B cell (primary cell): ENCODE data around the gene PYURF. TPM values are rescaled to one million over a fixed set of nuclear protein-coding genes. Genes with fewer than 3 reads are reported as not detected.

Source experiments
- ATAC-seq: fragments of 200-7000 bp; cut with Tn5 transposase; one replicate; pipeline ENCODE4 v1.10.0; 2021; ENCODE audit warnings: low read depth, mild to moderate bottlenecking, moderate number of reproducible peaks, moderate library complexity
- CTCF ChIA-PET: fragments of 350-600 bp; sonication (Branson Sonifier 250); formaldehyde crosslinking; loops from one replicate; lab custom pipeline; 2021; ENCODE audit warnings: antibody characterized with exemption, inconsistent platforms; lab: Charles Lee
- POLR2A ChIA-PET: fragments of 350-600 bp; sonication (Branson Sonifier 250); formaldehyde crosslinking; loops from one replicate; lab custom pipeline; 2021; ENCODE audit warnings: antibody characterized with exemption; lab: Charles Lee
- DNase-seq: peaks from one replicate; pipeline ENCODE4 v3.0.0; 2013
- H2AFZ ChIP-seq: 2 replicates; pipeline ENCODE4 v1.6.1; 2012; ENCODE audit warnings: mild to moderate bottlenecking, low read depth, low read length; ENCODE audit not compliant: insufficient read depth, poor library complexity, severe bottlenecking
- H3K27ac ChIP-seq, 2 donors: 1 replicate in 1 of 2; 2 replicates in 1 of 2; pipeline ENCODE4 v1.5.1; 2012 to 2013; ENCODE audit warnings: low read length in 2 of 2, mild to moderate bottlenecking in 2 of 2, moderate library complexity in 1 of 2
- H3K27me3 ChIP-seq, 4 experiments: fragments of 200-600 bp in 1 of 4; sonication (generic) in 1 of 4; replicated peaks in 1 of 4; 1 replicate in 2 of 4; 2 replicates in 2 of 4; pipeline versions ENCODE4 v1.6.1 to v1.7.0; 2013 to 2016; ENCODE audit warnings: low read length in 3 of 4, mild to moderate bottlenecking in 2 of 4, mixed read lengths in 1 of 4, moderate library complexity in 1 of 4; ENCODE audit not compliant: insufficient read depth in 4 of 4, control insufficient read depth in 3 of 4; ENCODE audit errors: control extremely low read depth in 1 of 4
- H3K36me3 ChIP-seq, 2 experiments: replicated peaks in 1 of 2; 1 replicate in 1 of 2; 2 replicates in 1 of 2; pipeline versions ENCODE4 v1.6.1 to v1.7.1; 2013; ENCODE audit warnings: low read length in 1 of 2; ENCODE audit not compliant: insufficient read depth in 2 of 2, control insufficient read depth in 1 of 2; ENCODE audit errors: control extremely low read depth in 1 of 2, extremely low read depth in 1 of 2
- H3K4me1 ChIP-seq, 2 donors: fragments of 200-600 bp in 1 of 2; sonication (generic) in 1 of 2; 1 replicate in 1 of 2; 2 replicates in 1 of 2; pipeline versions ENCODE4 v1.5.1 to v1.6.1; 2013 to 2017; ENCODE audit warnings: low read length in 2 of 2; ENCODE audit not compliant: control insufficient read depth in 2 of 2, insufficient read depth in 2 of 2
- H3K4me2 ChIP-seq: replicated peaks from 2 replicates; pipeline ENCODE3; 2012; ENCODE audit warnings: mild to moderate bottlenecking, low read depth, low read length; ENCODE audit not compliant: poor library complexity, severe bottlenecking
- H3K4me3 ChIP-seq, 5 experiments: fragments of 200-600 bp in 1 of 5; sonication (generic) in 1 of 5; 1 replicate in 3 of 5; 2 replicates in 2 of 5; pipeline versions ENCODE4 v1.5.1 to v1.7.0; 2011 to 2016; ENCODE audit warnings: low read length in 4 of 5, mild to moderate bottlenecking in 4 of 5, low read depth in 2 of 5, control low read depth in 1 of 5, moderate library complexity in 1 of 5; ENCODE audit not compliant: insufficient read depth in 1 of 5; ENCODE audit errors: control extremely low read depth in 1 of 5, extremely low read depth in 1 of 5
- H3K79me2 ChIP-seq: fragments of 200-600 bp; sonication (generic); one replicate; pipeline ENCODE4 v1.6.0; 2016; ENCODE audit warnings: low read length; ENCODE audit not compliant: control insufficient read depth, insufficient read depth
- H3K9ac ChIP-seq: fragments of 200-600 bp; sonication (generic); 2 replicates; pipeline ENCODE4 v1.6.1; 2017; ENCODE audit warnings: mild to moderate bottlenecking, low read length, moderate library complexity
- H3K9me3 ChIP-seq, 3 donors: one replicate each; pipeline versions ENCODE4 v1.6.1 to v1.7.1; 2013; ENCODE audit warnings: low read length in 2 of 3; ENCODE audit not compliant: control insufficient read depth in 2 of 3, insufficient read depth in 1 of 3; ENCODE audit errors: control extremely low read depth in 1 of 3
- H4K20me1 ChIP-seq: 2 replicates; pipeline ENCODE4 v1.6.0; 2012; ENCODE audit warnings: mild to moderate bottlenecking, low read length; ENCODE audit not compliant: insufficient read depth, control insufficient read depth, poor library complexity, severe bottlenecking
- H3K27ac Mint-ChIP-seq: one replicate; pipeline ENCODE4 v1.8.0; 2021; ENCODE audit warnings: mixed read lengths
- H3K27me3 Mint-ChIP-seq: one replicate; pipeline ENCODE4 v1.8.0; 2021; ENCODE audit warnings: mixed read lengths
- H3K4me1 Mint-ChIP-seq: one replicate; pipeline ENCODE4 v1.8.0; 2021; ENCODE audit warnings: mixed read lengths
- H3K4me3 Mint-ChIP-seq: one replicate; pipeline ENCODE4 v1.8.0; 2021; ENCODE audit warnings: mixed read lengths
- H3K9me3 Mint-ChIP-seq: one replicate; pipeline ENCODE4 v1.8.0; 2022; ENCODE audit warnings: mixed read lengths; ENCODE audit not compliant: insufficient read depth
- CTCF ChIP-seq: fragments of 200-600 bp; IDR thresholded peaks from one replicate; pipeline ENCODE4 v1.8.0; 2022; ENCODE audit warnings: antibody characterized with exemption, mild to moderate bottlenecking
- EZH2 ChIP-seq: IDR thresholded peaks from 2 replicates; pipeline ENCODE4 v1.6.1; 2012; ENCODE audit warnings: borderline replicate concordance, low read depth, mild to moderate bottlenecking, moderate library complexity, low read length; ENCODE audit not compliant: insufficient read depth, poor library complexity, severe bottlenecking
- WGBS: methylation state at CpG from one replicate; pipeline ENCODE4 v1.1.5; 2013; ENCODE audit warnings: missing lambda C conversion rate; ENCODE audit not compliant: insufficient coverage; 5-methylcytosine and 5-hydroxymethylcytosine counted together
- intact Hi-C: fragments of 100-400 bp; cut with micrococcal nuclease; formaldehyde crosslinking; loops from one replicate; pipeline ENCODE4 v1.10.0; 2022
- polyA plus RNA-seq: library from polyadenylated mRNA; depleted of rRNA; stranded (reverse); fragments of >200 nt; gene quantifications from 2 replicates; pipeline ENCODE4 v1.2.3, GENCODE V29; 2012
- total RNA-seq, 2 donors: library from RNA; stranded (reverse); fragments of 120-200 nt in 1 of 2; gene quantifications; 1 replicate in 1 of 2; 2 replicates in 1 of 2; pipeline versions ENCODE4 v1.2.3 to v1.2.4, GENCODE V29; 2013 to 2022

Gene PYURF
- total and polyA plus RNA-seq, 2 donors (not counting 1 experiment from before 2014, with no cell fraction given) = 14.9 to 38.1 TPM

GRCh38 chr4:88477229-88477860 lies 46.2 kb downstream of the PYURF start:
- no CpG with 5 or more reads among the region's 5 CpGs for WGBS
- H3K4me3 ChIP-seq = no peak overlapping the region
- DNase-seq (no peak), ATAC-seq (no peak)
- H3K4me2 ChIP-seq = no peak overlapping the region
- H3K4me1 Mint-ChIP-seq = no peaks in the 10 kb centered on the region
- H4K20me1 ChIP-seq = no peaks in the 10 kb centered on the region
- no peak overlapping the region for H3K9ac ChIP-seq
- POLR2A ChIA-PET = no interaction called here
- no peaks in the 10 kb centered on the region for H3K36me3 ChIP-seq
- TF ChIP-seq EZH2 = no peak
- no peak for TF ChIP-seq CTCF
- no peaks in the 10 kb centered on the region for H3K4me1 ChIP-seq
- H3K4me3 Mint-ChIP-seq = no peak overlapping the region
- no peaks in the 10 kb centered on the region for H3K79me2 ChIP-seq
- CTCF ChIA-PET = interaction anchor here (0.5 to 1.3 kb wide), 3 partner anchors 38 to 258 kb away, joined by 3 read pairs; no protein-coding TSS in a partner anchor
- no peak overlapping the region for H3K27ac ChIP-seq
- H3K9me3 Mint-ChIP-seq = no peaks in the 10 kb centered on the region
- no peak overlapping the region for H2AFZ ChIP-seq
- H3K27me3 Mint-ChIP-seq = no peaks in the 10 kb centered on the region
- H3K27me3 ChIP-seq = no peaks in the 10 kb centered on the region
- intact Hi-C loops = no loop called here
- H3K27ac Mint-ChIP-seq = no peak overlapping the region
- no peaks in the 10 kb centered on the region for H3K9me3 ChIP-seq

Other genes with a start within 250 kb of the PYURF start
- 145 and 146 TPM in 2 replicates for gene PPM1K, start 239.2 kb downstream of the PYURF start, total RNA-seq
- gene PPM1K, start 239.2 kb downstream of the PYURF start, polyA plus RNA-seq = 80.2 and 89.9 TPM in 2 replicates
- gene HERC6, start 144.9 kb downstream of the PYURF start, total RNA-seq = 10.9 and 11.3 TPM in 2 replicates
- gene HERC6, start 144.9 kb downstream of the PYURF start, polyA plus RNA-seq = 5.1 and 5.4 TPM in 2 replicates
- 10.6 and 12.0 TPM in 2 replicates for gene HERC5, start 66.7 kb downstream of the PYURF start, total RNA-seq
- 1.9 and 3.2 TPM in 2 replicates for gene HERC5, start 66.7 kb downstream of the PYURF start, polyA plus RNA-seq
- gene HERC3, start 68.7 kb upstream of the PYURF start, total RNA-seq = 75.5 and 78.1 TPM in 2 replicates
- 24.0 and 38.4 TPM in 2 replicates for gene HERC3, start 68.7 kb upstream of the PYURF start, polyA plus RNA-seq
- 1.2 and 1.7 TPM in 2 replicates for gene NAP1L5, start 174.1 kb upstream of the PYURF start, total RNA-seq
- gene NAP1L5, start 174.1 kb upstream of the PYURF start, polyA plus RNA-seq = 1.5 and 2.9 TPM in 2 replicates